ENCODE measurements around the gene ZYG11B. TPM values are rescaled to one million over a fixed set of nuclear protein-coding genes. Genes with fewer than 3 reads are reported as not detected.

ZYG11B gene
- total and polyA plus RNA-seq, 2 of the 13 experiments (the other 11 are each of a cell fraction or from before 2014, with no cell fraction given) = 6.9 to 17.9 TPM

- TF ChIP-seq ZNF33B (CRISPR knock-in tag; IDR thresholded peaks at IDR 0.05) (peak; percentile 94), SNAI1 (CRISPR knock-in tag; IDR thresholded peaks at IDR 0.05; ENCODE audit: borderline replicate concordance) (peak; percentile 69; the same call in 1 of the 2 replicates), ZNF546 (CRISPR knock-in tag; conservative IDR thresholded peaks at IDR 0.05) (peak; percentile 54; the same call in 1 of the 2 replicates), JDP2 (CRISPR knock-in tag; IDR thresholded peaks at IDR 0.05; ENCODE audit: borderline replicate concordance) (no peak), ZBTB40 (IDR thresholded peaks at IDR 0.05) (no peak), ZBTB40 (CRISPR knock-in tag; IDR thresholded peaks at IDR 0.05) (peak; percentile 92), ZNF24 (IDR thresholded peaks at IDR 0.05) (no peak), IRF2 (CRISPR knock-in tag; IDR thresholded peaks at IDR 0.05) (no peak; the same call in 1 of the 2 replicates), TBX3 (IDR thresholded peaks at IDR 0.05; ENCODE audit: borderline replicate concordance) (peak; percentile 63; the same call in 1 of the 2 replicates), FUBP1 (CRISPR knock-in tag; IDR thresholded peaks at IDR 0.05; ENCODE audit: borderline replicate concordance) (peak; percentile 85; the same call in 1 of the 2 replicates), CCAR2 (optimal IDR thresholded peaks at IDR 0.05; ENCODE audit: low read depth, low read length) (no peak), GFI1 (CRISPR knock-in tag; IDR thresholded peaks at IDR 0.05; ENCODE audit: borderline replicate concordance) (peak; percentile 89), EP300 (IDR thresholded peaks at IDR 0.05; ENCODE audit: low read depth in 2 of 2, low read length in 2 of 2) (peak in 1 of 2 experiments; percentile 31; a peak in 1 of 4 replicates), EP300 (CRISPR knock-in tag; IDR thresholded peaks at IDR 0.05; ENCODE audit: borderline replicate concordance) (peak; percentile 33; the same call in 1 of the 2 replicates), RCOR2 (CRISPR knock-in tag; IDR thresholded peaks at IDR 0.05) (no peak), GPN1 (CRISPR knock-in tag; IDR thresholded peaks at IDR 0.05; ENCODE audit: borderline replicate concordance) (no peak), LCORL (IDR thresholded peaks at IDR 0.05) (no peak), LCORL (CRISPR knock-in tag; IDR thresholded peaks at IDR 0.05) (peak; percentile 95), PHF21A (CRISPR knock-in tag; IDR thresholded peaks at IDR 0.05) (peak; percentile 92; the same call in 1 of the 2 replicates)
These were observed 23.1 kb upstream of the ZYG11B start (continued) for GRCh38 chr1:52702886-52703787.

Data from HepG2 (cell line).